ENCODE results near the gene OBP2A.
"Not testable (repeated sequence)": the region's sequence is repeated elsewhere in the genome, so short reads cannot be mapped to it uniquely, and the experiment has no call there.

DNA sequence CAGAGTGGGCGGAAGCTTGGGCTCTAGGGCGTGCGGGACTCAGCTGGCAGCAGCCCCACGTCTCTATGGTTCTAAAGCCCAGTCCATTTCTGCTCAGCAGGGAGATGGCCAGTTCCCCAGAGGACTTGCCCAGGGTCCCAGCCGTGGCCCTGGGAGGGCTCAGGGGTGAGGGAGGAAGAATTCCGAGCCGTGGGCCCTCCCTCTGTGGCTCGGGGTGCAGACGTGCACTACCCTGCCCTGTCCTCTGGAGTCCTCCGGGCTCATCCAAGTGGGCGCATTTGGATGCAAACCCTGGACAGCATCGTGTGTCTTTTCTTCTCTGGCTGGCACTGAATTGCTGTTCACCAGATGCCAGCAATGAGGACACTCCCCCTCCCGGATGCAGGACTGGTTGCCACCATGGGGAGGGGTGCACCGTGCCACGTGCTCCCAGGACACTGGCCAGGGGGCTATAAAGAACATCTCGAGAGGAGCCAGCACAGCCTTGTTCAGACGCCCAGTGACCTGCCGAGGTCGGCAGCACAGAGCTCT, at the start of gene OBP2A:
- not testable (repeated sequence) for TF ChIP-seq EZH2 (IDR thresholded peaks at IDR 0.05; ENCODE audit: borderline replicate concordance, low read length)
- TF ChIP-seq, protein P1, sequence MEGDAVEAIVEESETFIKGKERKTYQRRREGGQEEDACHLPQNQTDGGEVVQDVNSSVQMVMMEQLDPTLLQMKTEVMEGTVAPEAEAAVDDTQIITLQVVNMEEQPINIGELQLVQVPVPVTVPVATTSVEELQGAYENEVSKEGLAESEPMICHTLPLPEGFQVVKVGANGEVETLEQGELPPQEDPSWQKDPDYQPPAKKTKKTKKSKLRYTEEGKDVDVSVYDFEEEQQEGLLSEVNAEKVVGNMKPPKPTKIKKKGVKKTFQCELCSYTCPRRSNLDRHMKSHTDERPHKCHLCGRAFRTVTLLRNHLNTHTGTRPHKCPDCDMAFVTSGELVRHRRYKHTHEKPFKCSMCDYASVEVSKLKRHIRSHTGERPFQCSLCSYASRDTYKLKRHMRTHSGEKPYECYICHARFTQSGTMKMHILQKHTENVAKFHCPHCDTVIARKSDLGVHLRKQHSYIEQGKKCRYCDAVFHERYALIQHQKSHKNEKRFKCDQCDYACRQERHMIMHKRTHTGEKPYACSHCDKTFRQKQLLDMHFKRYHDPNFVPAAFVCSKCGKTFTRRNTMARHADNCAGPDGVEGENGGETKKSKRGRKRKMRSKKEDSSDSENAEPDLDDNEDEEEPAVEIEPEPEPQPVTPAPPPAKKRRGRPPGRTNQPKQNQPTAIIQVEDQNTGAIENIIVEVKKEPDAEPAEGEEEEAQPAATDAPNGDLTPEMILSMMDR (conservative IDR thresholded peaks at IDR 0.05 in 1 of 2, IDR thresholded peaks at IDR 0.05 in 1 of 2; ENCODE audit: extremely low read depth in 1 of 2, insufficient read depth in 1 of 2, low read depth in 1 of 2, low read length in 2 of 2): not testable (repeated sequence)

All from mammary epithelial cell (primary cell).